NCI-H1417 (cell line): Measurements from ENCODE around the gene TUFT1.

Experiments
- DNase-seq, 3 experiments: peaks; one replicate each; lab custom pipeline; 2025; lab: John Stamatoyannopoulos, UW

Gene TUFT1, protein sequence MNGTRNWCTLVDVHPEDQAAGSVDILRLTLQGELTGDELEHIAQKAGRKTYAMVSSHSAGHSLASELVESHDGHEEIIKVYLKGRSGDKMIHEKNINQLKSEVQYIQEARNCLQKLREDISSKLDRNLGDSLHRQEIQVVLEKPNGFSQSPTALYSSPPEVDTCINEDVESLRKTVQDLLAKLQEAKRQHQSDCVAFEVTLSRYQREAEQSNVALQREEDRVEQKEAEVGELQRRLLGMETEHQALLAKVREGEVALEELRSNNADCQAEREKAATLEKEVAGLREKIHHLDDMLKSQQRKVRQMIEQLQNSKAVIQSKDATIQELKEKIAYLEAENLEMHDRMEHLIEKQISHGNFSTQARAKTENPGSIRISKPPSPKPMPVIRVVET

DNA sequence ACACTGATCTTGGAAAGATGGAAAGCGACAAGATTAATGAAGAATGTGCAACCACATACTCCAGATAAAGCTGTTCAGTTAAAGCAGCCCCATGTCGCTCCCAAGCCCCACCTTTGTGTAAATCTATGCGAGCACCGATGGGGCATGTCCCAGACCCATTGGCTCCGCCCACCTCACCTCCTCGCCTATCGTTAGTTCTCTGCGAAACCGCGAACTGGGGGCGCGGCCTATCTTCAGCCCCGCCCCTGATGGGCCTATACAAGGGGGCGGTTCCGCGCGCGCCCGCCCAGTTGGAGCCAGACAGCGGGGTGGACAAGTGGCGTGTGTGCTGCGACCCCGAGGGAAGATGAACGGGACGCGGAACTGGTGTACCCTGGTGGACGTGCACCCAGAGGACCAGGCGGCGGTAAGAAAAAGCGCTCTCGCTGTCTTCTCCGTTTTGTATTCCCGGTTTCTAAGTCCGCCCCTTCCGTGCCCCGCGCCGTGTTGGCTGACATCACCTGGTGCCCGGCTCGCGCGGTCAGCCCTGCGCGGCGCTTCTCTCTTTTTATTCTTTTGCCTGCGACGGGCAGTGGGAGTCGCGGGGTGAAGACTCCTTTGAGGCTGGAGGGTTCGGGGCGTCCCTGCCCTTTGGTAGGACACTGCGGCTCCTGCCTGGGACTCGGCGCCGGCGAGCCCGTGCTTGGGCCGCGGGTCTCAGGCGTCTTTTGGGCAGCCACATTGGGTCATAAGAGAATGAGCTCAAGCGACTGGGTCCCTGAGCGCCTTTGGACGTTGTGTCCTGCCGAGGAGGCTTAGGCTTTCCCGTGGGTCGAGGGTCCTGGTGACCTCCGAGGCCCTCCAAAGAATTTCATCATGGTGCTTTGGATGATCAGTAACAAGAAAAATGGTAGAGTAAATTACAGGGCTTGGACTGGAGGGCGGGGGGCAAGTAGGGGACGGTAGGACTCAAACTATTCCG is at the start of gene TUFT1:
Gene TUFT1 (plus strand): TSS at position 289 of the 961 bp plus-strand sequence. CDS start 58 bp downstream, at position 347.
- peak; percentile 94 to 100 (median 97) for DNase-seq

DNA sequence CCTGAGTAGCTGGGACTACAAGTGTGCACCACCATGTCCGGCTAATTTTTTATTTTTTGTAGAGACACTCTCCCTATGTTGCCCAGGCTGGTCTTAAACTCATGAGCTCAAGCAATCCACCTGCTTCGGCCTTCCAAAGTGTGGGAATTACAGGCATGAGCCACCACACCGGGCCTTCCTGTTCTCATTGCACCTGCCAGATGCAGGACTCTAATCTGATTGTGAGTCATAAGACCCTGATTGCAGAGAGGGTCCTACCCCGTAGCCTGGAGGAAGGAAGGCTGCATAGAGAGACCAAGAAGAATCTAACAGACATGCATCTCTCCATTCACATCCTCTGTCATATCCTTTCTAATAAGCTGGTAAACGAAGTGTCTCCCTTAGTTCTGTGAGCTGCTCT is 48.5 kb upstream of the TUFT1 start:
- no peak for DNase-seq

DNA sequence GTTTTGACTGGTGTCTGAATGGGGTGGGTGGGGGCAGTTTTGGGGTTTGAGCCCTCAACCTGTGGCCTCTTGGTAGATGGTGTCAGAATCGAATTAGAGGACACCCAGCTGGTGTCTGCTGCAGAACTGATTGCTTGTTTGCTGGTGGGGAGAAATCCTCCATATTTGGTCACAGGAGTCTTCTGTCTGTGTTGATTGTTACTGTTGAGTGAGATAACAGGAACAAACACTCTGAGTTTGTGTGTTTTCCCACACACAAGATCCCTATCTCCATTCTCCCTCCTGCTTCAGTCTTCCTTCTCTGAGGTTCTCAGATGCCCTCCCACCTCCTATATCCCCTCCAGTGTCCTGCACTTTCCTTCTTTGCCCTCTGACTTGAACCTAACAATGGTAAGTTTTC is 48.0 kb upstream of the TUFT1 start:
- no peak for DNase-seq

DNA sequence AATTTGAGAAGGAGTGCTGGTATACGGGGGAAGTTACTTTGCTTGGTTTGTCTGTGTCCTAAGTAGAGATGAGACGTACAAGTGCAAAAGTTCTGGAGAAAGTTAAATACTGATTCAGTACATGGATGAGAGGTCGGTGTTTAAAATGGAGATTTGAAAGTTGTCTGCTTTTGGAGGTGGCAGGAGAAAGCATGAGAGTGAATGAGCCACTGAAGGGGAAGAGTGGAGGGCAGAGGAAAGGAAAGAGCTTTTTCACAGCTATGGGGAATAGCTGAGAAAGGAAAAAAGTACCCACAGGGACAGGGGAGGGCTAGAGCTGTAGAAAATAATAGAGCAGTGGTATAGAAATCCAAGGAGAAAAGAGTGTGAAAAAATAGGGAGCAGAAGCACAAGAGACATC is 47.1 kb upstream of the TUFT1 start:
- DNase-seq = no peak

DNA sequence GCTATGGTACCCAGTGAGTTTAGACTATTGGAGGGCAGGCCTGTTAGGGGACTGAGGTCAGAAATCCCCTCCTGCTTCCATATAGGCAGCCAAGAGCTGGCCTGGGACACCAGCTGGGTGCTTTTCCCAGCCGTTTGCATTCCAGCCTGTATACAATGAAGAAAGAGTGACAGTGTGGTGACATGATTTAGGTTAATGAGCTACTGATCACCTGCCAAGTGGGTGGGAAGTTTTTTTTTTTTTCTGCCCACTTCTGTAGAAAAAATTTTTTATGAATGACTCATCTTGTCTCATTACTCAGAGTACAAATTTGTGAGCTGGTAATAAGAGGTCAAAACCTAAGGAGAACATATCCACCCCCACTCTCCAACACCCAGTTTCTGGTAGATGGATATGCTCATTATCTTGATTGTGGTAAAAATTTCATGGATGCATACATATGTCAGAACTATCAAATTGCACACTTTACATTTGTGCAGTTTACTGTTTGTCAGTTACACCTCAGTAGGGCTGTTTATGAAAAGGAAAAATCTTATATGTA is 45.3 kb upstream of the TUFT1 start:
- DNase-seq = peak in 1 of 3 experiments; percentile 65

DNA sequence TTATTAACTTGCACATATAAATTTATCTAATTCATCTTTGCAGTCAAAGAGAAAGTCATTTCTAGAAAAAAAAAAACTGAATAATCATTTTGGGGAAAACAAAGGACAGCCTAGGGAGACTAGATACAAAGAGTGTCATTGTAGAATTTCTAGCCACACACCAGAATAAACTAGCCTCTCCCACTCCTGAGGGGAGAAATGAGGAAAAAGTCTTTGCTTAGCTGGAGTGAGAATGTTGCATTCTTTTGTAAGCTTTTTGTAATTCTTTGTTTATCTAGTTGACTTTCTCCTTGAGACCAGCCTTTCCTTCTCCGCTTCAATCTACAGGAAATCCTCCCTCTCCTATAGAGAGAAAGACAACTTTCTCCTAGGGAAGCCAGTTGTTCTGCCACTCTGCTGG is 44.8 kb upstream of the TUFT1 start:
- no peak for DNase-seq

DNA sequence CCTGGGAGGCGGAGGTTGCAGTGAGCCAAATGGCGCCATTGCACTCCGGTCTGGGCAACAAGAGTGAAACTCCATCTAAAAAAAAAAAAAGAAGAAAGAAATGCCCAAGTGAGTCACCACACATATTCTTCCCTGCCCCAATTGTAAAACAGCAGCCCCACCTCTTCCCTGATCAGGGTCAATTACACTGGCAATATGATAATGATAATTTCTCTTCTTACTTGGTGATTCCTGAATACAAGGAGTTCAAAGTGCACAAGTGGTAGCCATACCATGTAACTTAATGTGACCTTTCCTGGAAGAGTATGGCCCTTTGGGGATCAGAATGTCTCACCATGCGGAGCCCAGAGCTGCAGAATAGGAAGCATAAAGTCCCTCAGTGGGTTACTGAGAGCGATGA is 40.7 kb upstream of the TUFT1 start:
- DNase-seq = no peak

DNA sequence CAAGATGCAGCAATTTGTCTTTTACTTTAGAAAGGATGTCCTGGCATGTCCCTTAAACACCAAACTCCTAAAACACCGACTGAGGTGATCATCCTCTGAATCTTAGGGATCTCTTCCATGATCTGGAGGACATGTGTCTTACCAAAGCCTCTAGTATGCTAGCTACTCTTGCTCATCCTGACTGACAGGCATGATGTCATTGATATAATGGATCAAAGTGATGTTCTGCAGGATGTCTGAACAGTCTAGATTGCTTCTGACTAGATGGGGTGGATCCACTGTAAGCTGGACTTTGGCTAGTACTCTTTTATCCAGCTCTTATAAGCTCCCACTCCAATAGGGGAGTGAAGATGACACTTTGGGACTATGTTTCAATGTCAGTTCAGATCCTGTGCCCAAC is 40.2 kb upstream of the TUFT1 start:
- no peak for DNase-seq

DNA sequence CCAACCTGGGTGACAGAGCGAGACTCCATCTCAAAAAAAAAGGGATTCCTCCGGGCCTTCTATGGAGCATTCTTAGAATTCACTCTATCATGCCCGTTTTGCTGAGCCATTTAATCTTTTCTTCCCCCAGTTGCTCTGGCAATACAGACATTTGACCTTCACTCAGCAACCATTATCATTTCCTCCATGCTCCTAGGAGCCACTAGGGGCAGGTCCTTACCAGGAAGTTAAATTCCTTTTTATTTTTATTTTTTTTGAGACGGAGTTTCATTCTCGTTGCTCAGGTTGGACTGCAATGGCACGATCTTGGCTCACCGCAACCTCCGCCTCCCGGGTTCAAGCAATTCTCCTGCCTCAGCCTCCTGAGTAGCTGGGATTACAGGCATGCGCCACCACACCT is 38.6 kb upstream of the TUFT1 start:
- no peak for DNase-seq

DNA sequence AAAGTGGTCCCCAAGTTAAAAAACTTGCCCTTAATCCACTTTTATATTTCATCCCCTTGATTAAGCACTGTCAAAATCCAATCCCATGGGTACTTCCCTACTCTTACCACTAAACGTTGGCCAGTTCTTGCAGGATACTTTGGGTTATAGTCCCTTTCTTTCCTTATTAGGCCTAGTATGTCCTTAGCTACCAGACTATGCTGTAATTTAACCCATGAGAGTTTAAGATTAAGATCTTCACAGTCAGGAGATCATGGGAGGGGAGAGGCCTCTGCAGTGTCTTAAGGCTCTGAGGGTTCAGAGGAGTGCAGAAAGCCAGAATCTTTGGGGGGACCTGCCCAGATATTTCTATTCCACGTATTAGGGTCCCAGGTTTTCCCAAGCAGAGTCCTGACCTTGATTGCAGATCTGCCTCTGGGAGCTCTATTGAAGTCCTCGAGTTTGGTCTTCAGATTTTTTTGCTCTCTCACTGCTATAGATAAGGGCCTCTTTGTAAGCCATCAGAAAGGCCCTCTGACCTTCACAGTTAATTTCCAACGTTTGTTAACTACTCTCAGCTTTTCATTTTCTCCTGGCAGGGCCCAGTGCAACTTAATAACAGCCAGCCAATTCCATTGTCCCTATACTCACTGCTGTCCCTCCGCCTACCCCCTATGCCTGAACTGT is 37.9 kb upstream of the TUFT1 start:
- no peak for DNase-seq

DNA sequence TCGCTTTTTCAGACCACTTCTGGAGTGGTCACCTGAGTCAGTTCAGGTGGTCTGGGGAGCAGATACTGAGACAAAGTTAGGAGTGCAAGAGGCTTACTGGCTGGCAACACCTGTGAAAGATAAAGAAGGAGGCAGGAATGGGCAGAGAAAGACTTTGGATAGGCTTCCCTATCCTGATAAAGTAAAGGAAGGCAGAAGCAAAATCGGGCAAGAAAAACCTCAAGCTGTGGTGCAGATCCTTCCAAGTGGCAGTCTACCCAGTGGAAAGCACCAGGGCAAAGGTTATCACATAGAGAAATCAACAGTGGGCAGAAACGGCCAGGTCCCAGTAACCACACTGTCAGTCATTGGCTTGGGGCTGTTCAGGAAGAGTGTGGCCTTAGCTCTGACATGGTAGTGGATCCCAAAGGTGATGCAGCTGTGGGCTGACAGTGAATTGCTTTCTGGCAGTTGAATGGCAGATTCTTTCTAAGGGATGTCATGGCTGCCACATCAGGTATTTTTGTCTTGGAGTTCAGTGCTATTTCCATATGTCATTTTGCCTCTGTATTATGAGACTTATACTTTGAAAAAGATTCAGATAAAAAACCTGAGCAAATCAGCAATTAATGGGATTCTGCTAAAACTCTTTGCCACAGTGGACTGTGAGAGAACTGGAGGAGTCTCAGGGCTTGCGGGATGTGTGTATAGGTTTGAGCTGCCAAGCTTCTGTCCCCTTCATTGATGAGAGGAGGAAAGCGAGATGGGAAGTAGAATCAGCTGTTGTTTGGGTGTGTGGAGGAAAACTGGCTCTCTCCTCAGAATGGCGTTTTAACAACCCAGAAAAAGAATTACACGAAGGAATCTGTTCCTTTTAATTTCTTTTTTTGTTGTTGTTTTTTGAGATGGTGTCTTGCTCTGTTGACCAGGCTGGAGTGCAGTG is 37.0 kb upstream of the TUFT1 start:
- no peak for DNase-seq

DNA sequence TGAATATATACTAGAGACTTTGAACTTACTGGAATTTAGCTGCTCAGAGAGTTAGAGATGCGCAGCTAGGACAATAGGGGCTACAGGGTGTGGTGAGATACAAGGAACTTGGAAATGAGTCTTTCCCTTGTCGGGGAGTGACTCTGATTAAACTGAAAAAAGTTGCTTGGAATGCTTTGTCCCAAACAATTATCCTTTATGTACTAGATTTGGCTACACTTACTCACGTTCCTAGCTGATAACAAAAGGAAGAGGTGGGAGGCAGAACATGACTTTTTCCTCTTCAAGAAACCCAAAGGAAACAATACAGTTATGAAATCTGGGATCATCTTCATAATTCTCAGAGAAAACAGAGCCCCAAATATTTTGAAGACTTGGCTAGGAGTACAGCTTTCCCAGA is 35.9 kb upstream of the TUFT1 start:
- DNase-seq = no peak

DNA sequence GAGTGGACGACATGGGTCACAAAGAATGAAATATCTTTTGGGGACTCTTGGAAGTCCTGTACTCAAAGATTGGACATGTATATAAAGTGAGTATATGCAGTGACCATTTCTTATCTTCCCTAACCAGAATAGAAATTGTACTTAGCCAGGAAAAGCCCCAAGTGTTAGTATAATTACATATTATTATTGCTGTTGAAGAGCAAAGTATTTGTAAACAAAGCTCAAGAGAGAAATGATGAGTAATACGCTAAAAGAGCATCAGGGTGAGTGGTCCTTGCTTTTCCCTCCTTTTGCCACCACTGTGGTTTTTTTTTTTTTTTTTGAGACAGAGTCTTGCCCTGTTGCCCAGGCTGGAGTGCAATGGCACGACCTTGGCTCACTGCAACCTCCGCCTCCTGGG is 35.4 kb upstream of the TUFT1 start:
- peak in 1 of 3 experiments; percentile 17 for DNase-seq

DNA sequence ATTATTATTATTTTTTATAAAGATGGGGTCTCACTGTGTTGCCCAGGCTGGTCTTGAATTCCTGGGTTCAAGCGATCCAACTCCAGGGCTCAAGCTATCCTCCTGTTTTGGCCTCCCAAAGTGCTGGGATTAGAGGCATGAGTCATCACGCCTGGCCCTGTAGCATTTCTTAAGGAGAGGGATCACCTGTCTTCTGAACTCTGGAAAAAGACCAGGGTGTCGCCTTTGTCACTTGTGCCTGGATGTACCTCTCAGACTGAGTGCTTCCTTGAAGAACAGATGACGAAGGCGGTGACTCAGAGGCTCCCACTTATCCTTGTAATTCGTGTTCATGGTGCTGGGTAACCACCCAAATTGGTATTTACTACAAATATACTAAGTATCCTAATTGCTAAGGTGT is 31.3 kb upstream of the TUFT1 start:
- DNase-seq = no peak

DNA sequence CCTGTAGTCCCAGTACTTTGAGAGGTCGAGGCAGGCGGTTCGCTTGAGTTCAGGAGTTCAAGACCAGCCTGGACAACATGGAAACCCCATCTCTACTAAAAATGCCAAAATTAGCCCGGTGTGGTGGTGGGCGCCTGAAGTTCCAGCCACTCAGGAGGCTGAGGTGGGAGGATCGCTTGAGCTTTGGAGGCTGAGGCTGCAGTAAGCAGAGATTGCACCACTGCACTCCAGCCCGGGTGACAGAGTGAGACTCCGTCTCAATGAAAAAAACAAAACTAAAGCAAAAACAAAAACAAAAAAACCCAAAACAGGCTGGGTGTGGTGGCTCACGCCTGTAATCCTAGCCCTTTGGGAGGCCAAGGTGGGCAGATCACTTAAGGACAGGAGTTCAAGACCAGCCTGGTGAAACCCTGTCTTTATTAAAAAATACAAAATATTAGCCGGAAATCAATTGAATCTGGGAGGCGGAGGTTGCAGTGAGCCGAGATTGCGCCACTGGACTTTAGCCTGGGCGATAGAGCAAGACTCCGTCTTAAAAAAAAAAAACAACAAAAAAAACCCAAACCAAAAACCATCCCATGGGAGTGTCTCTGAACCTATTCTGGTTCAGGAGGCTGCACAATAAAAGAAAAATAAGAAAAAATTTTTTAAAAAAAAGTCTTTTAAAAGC is 30.6 kb upstream of the TUFT1 start:
- DNase-seq = no peak

DNA sequence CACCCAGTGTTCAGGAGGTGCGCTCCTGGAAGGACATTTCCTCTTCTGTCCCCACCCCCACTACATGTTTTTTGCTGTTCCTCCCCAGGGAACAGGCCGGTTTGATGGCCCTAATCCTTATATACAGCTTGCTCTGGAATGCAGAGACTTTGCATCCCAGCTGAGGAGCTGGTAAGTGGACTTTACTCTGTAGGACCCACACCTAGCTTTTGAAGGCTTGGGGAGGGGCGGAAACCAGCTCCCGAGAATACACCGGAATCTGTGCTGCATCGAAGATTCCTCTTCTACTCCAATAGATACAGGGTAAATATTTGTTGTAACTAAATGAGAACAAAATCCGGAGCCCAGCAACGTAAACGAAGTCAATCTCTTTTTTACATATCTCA is 30.1 kb upstream of the TUFT1 start:
- DNase-seq = peak in 1 of 3 experiments; percentile 37

DNA sequence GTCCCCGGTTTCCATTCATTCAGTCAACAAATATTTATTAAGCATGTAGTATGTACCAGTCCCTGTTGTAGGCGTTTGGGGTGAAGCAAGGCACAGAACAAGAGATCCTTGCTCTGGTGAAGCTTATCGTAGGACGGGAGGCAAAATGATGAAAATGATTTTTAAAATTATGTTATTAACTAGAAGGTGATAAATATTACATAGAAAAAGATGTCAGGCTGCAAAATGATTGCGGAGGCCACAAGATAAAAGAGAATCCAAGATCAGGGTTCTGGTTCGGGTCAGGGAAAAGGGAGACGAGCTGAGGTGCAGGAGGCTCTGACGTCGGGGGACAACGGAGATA is 29.5 kb upstream of the TUFT1 start:
- DNase-seq = no peak

DNA sequence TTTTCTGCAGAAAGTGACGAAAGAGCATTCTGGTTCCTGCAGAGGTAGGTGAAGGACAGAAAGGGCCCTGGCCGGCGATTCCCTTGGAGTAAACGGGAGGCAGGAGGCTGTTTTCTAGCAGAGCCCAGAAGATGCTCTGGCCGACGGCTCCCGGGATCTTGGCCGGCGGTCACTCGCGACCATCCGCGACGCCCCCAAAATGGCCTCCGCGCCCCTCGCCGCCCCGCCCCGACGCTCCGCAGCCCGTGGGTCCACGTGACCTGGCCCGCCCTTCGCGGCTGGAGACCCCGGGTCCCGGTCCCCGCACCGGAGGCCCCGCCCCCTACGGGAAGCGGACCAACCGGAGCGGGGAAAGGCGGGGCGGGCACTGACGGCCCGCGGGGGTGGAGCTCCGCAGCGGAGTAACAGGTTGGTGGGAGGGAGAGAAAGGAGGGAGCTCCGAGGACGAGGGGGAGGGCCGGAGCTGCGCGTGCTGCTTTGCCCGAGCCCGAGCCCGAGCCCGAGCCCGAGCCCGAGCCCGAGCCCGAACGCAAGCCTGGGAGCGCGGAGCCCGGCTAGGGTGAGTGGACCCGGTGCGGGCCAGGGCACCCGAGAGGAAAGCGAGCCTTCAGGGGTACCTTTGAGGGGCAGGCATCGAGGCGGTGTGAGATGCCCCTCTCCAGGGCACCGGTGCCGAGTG is 29.0 kb upstream of the TUFT1 start, which contains the start of gene CGN:
Gene CGN (plus strand): TSS at position 431 of the 679 bp plus-strand sequence. CDS start 7,133 bp downstream, outside the sequence.
- peak; percentile 97 to 99 (median 98) for DNase-seq

DNA sequence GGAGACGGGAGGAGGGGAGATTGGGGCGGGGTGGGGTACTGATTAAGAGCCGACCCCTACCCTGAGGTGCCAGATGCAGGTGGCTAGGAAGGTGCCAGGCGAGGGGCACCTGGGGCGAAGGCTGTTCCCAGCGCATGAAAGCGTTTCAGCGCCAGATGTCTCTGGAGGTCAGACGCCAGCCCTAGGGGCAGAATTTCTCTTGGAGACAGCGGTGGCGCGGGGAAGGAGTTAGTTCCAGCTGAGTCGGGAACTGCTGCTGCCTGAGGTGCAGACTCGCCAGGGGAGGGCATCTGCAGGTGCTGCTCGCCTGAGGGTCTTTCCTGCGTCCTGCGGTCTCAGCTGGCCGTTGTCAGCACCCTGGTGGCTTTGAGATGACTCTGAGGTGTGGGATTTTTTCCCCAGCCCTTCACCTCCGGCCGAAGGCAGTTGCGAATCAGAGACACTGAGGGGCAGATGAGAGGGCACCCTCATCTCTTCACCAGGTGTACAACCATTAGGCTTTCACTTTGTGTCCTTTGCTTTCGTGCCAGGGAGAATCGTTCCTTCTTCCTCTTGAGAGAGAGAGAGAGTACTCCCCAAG is 28.4 kb upstream of the TUFT1 start:
- DNase-seq = peak; percentile 66 to 86 (median 85)
